D721Med (cell line): Measurements from ENCODE around the gene ID2.
"Not testable (repeated sequence)": the region's sequence is repeated elsewhere in the genome, so short reads cannot be mapped to it uniquely, and the experiment has no call there.

Experiments used
- DNase-seq: peaks from one replicate; pipeline ENCODE4 v3.0.0; 2011; ENCODE audit warnings: low spot score; ENCODE audit not compliant: insufficient read length
- FAIRE-seq: peaks from 2 replicates; lab custom pipeline; 2011; peaks lifted over from hg19 to GRCh38; lab: Jason Lieb, UNC
- TF ChIP-seq, protein P1 (sequence below): IDR thresholded peaks from 2 replicates; pipeline ENCODE4 v1.5.1; 2012; ENCODE audit warnings: mild to moderate bottlenecking, control low read depth; ENCODE audit not compliant: insufficient read depth; ENCODE audit errors: missing control alignments

The ID2 gene

DNA sequence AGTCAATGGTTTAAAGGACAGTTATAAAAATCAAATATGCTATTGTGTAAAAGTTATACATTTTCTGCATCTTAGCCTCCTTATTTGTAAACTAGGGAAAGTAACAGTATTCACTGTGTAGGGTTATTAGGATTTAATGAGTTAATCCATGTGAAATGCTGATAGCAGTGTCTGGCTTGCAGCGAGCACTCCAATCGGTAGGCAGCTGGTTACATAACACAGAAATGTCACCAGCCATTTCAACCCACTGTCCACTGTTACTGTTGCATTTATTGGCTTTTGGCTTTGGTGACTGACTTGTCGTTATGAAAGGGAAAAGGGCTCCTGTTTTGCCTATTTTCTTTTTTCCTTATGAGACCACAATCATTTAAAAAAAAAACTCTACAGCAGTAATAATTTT lies 38.9 kb downstream of the ID2 start:
- DNase-seq (no peak), FAIRE-seq (no peak)
- TF ChIP-seq, protein P1, sequence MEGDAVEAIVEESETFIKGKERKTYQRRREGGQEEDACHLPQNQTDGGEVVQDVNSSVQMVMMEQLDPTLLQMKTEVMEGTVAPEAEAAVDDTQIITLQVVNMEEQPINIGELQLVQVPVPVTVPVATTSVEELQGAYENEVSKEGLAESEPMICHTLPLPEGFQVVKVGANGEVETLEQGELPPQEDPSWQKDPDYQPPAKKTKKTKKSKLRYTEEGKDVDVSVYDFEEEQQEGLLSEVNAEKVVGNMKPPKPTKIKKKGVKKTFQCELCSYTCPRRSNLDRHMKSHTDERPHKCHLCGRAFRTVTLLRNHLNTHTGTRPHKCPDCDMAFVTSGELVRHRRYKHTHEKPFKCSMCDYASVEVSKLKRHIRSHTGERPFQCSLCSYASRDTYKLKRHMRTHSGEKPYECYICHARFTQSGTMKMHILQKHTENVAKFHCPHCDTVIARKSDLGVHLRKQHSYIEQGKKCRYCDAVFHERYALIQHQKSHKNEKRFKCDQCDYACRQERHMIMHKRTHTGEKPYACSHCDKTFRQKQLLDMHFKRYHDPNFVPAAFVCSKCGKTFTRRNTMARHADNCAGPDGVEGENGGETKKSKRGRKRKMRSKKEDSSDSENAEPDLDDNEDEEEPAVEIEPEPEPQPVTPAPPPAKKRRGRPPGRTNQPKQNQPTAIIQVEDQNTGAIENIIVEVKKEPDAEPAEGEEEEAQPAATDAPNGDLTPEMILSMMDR: no peak

DNA sequence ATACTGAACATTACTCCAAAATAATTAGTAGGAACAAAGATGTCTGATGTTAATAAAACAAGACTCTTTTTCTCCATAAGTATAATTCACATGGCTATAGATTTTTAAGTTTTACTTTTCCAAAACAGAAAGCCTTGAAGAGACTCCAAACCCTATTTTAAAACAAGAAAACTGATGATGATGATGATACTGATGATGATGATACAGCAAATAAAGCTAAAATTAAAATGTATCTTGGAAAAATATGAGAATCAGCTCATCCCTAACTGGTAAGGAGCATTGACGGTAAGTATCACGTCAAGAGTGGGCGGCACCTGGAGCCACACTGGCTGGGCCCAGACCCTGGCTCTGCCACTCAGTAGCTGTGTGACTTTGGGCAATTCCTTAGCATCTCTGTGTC lies 39.6 kb downstream of the ID2 start:
- TF ChIP-seq, protein P1: no peak
- DNase-seq: no peak
- FAIRE-seq: no peak

DNA sequence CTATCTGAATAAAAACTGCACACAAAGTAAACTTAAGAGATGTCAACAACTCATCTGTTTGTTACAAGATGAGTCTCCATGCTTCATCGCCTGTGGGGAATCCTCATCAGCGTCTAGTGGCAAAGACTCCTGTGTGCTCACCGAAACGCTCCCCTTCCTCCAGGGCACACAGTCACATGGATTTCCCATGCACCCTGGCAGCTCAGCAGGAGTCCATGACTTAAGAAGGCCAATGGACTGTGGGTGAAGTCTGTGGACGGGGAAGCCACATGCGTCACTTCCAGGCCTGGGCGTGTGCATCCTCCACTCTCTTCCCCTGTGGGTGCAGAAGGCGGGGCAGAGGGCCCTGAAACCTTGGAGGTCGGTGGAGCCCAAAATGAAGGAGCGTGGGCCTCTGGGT lies 41.1 kb downstream of the ID2 start:
- DNase-seq (no peak), FAIRE-seq (no peak)
- TF ChIP-seq, protein P1: no peak

DNA sequence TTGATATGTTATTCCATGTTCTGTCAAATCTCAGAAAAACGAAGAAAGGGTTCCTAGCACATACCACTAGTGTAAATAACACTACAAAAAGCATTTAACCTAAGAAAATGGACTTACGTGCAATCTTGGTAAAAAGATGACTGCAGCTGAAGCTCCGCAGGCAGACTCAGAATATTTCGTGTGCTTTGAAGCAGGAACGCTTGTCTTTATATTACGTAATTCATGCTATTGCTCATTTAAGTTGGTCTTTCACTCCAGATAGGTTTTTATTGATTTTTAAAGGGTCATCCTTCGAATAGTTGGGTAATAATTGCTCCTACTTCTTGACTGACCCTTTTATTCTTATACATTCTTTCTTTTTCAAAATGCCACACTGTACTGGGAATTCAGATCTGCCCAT lies 44.0 kb downstream of the ID2 start:
- DNase-seq: no peak
- FAIRE-seq: no peak
- TF ChIP-seq, protein P1: no peak

DNA sequence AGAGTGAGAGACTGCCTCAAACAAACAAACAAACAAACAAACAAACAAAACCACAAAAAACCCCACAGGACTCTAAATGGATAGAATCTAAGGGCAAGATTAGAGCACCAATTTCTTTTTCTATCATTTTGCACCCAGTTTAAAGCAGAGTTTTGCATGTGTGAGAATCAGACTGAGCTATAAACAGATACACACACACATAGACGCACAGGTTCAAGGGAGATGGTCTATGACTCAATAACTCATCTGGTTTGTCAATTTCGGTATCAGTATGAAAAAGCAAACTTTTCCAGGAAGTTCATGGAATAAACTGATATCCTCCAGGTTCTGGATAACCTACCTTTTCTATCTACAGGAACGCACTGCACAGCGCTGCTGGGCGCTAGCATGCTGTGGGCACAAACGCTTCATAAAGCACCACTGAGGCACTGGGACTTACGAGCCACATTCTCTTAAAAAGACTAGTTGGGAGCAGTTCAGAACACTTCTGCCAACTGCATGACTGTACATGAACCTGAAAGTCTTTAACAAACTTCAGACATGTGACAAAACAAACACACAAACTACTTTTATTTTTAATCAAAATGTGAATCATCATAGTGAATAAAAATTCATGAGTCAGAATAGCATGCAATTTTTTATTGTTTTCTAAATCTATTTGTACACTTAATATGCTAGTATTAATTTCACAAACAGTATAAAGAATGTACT lies 46.6 kb downstream of the ID2 start:
- FAIRE-seq: no peak
- no peak for DNase-seq
- TF ChIP-seq, protein P1: no peak

DNA sequence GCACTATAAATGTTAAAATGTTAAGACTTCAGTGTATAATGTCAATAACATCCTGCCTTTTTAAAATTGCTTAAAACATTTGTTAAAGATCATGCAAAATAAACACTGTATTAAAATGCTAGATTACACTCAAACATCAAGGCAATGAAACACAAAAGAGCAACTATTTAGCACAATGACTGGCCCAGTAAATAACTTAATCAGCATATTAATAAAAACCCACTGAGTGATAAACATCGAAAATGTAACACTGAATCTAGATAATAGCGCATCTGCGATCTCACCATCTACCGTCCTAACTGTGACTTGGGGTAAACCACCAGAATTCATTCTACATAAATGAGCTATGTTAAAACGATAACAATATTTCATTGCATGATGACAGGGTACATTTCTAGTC lies 47.2 kb downstream of the ID2 start:
- DNase-seq: not testable (repeated sequence)
- peak; percentile 87 for FAIRE-seq

DNA sequence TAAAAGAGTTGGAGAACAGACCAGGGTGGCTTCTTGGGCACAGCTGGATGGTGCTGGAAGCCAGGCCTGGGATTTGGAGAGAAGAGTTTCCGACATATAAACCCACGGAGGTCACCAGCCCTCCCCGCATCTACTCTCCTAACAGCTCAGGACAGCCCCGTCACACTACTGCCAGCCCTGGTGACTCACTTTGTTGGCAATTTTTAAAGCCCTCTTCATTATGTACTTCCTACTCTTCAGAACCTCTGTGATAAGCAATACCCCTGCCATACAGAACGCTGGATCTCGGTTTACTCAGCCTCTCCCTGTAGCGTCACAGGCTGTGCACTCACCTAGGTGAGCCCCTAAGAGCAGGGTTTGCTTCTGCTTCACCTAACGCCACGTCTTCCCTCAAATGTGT lies 48.1 kb downstream of the ID2 start:
- FAIRE-seq: no peak
- no peak for DNase-seq
- TF ChIP-seq, protein P1: no peak
